SK-N-SH (cell line): Measurements from ENCODE around the gene PLSCR1. TPM values are rescaled to one million over a fixed set of nuclear protein-coding genes. Genes with fewer than 3 reads are reported as not detected.

Source experiments
- CTCF ChIA-PET: fragments of 300-600, 350-600 bp; formaldehyde crosslinking; extraction: SDS; loops from one replicate; lab custom pipeline; 2021; lab: Yijun Ruan, JAX
- POLR2A ChIA-PET: fragments of 350-600 bp; sonication (Branson Sonifier 250); formaldehyde crosslinking; extraction: SDS; loops from one replicate; lab custom pipeline; 2020; ENCODE audit warnings: antibody characterized with exemption, inconsistent platforms; lab: Yijun Ruan, JAX
- DNase-seq: peaks from one replicate; pipeline ENCODE4 v3.0.0; 2012
- H2AFZ ChIP-seq: fragments of 200-600 bp; sonication (generic); 2 replicates; pipeline ENCODE4 v1.8.1; 2016; ENCODE audit warnings: antibody characterized with exemption, mild to moderate bottlenecking, low read depth
- H3F3A ChIP-seq: fragments of 200-600 bp; sonication (generic); replicated peaks from 2 replicates; pipeline ENCODE3; 2016; ENCODE audit warnings: antibody characterized with exemption, mild to moderate bottlenecking; ENCODE audit not compliant: insufficient read depth
- H3K27ac ChIP-seq, 2 experiments: fragments of 200-500 bp in 1 of 2; fragments of 200-600 bp in 1 of 2; sonication (Bioruptor generic) in 1 of 2; sonication (generic), shearing (Covaris generic) in 1 of 2; 2 replicates each; pipeline versions ENCODE4 v1.5.1 to v1.6.1; 2014 to 2016; ENCODE audit warnings: low read depth in 2 of 2, inconsistent platforms in 1 of 2, low read length in 1 of 2, mild to moderate bottlenecking in 1 of 2, mixed read lengths in 1 of 2
- H3K27me3 ChIP-seq: fragments of 200-600 bp; sonication (generic), shearing (Covaris generic); 2 replicates; pipeline ENCODE4 v1.6.1; 2016; ENCODE audit warnings: mixed run types; ENCODE audit not compliant: insufficient read depth
- H3K36me3 ChIP-seq, 2 experiments: fragments of 200-500 bp in 1 of 2; fragments of 200-600 bp in 1 of 2; sonication (Bioruptor generic) in 1 of 2; sonication (generic) in 1 of 2; replicated peaks in 1 of 2; 2 replicates each; pipeline versions ENCODE3 to v1.5.1; 2014 to 2016; ENCODE audit warnings: low read length in 1 of 2, mild to moderate bottlenecking in 1 of 2; ENCODE audit not compliant: insufficient read depth in 2 of 2, control insufficient read depth in 1 of 2
- H3K4me1 ChIP-seq, 2 experiments: fragments of 200-500 bp in 1 of 2; fragments of 200-600 bp in 1 of 2; sonication (Bioruptor generic) in 1 of 2; sonication (generic), shearing (Covaris generic) in 1 of 2; 2 replicates each; pipeline versions ENCODE4 v1.5.1 to v1.6.1; 2014 to 2016; ENCODE audit warnings: low read depth in 1 of 2, low read length in 1 of 2, mixed run types in 1 of 2; ENCODE audit not compliant: insufficient read depth in 2 of 2, control insufficient read depth in 1 of 2
- H3K4me2 ChIP-seq: fragments of 200-600 bp; sonication (generic), shearing (Covaris generic); 2 replicates; pipeline ENCODE4 v1.6.1; 2017; ENCODE audit warnings: mixed run types
- H3K4me3 ChIP-seq, 2 experiments: fragments of 200-500 bp in 1 of 2; fragments of 200-600 bp in 1 of 2; sonication (Bioruptor generic) in 1 of 2; sonication (generic), shearing (Covaris generic) in 1 of 2; 2 replicates each; pipeline versions ENCODE4 v1.5.1 to v1.8.1; 2014 to 2016; ENCODE audit warnings: low read depth in 2 of 2, inconsistent platforms in 1 of 2, low read length in 1 of 2, mild to moderate bottlenecking in 1 of 2, mixed read lengths in 1 of 2, moderate library complexity in 1 of 2
- H3K79me2 ChIP-seq: fragments of 200-600 bp; sonication (generic); 2 replicates; pipeline ENCODE4 v1.8.1; 2017; ENCODE audit warnings: mild to moderate bottlenecking; ENCODE audit not compliant: insufficient read depth
- H3K9ac ChIP-seq: fragments of 200-600 bp; sonication (generic); 2 replicates; pipeline ENCODE4 v1.6.1; 2017; ENCODE audit warnings: mixed run types
- H3K9me2 ChIP-seq: fragments of 200-600 bp; sonication (generic); 2 replicates; pipeline ENCODE4 v1.6.1; 2017; ENCODE audit warnings: mixed run types
- H3K9me3 ChIP-seq: fragments of 200-600 bp; sonication (generic); 2 replicates; pipeline ENCODE4 v1.6.1; 2017; ENCODE audit warnings: mixed run types, mild to moderate bottlenecking, moderate library complexity
- H4K20me1 ChIP-seq: fragments of 200-600 bp; sonication (generic); 2 replicates; pipeline ENCODE4 v1.6.1; 2017; ENCODE audit warnings: mild to moderate bottlenecking, mixed run types; ENCODE audit not compliant: insufficient read depth
- ELF1 ChIP-seq: IDR thresholded peaks from 2 replicates; pipeline ENCODE4 v1.4.0; 2012
- FOXJ3 ChIP-seq: sonication (generic); formaldehyde crosslinking; IDR thresholded peaks from 2 replicates; pipeline ENCODE4 v1.5.1; 2020; ENCODE audit warnings: mild to moderate bottlenecking, missing genetic modification reagents
- FOXM1 ChIP-seq: IDR thresholded peaks from 2 replicates; pipeline ENCODE4 v1.4.0; 2012; ENCODE audit warnings: low read depth, mild to moderate bottlenecking
- GATA2 ChIP-seq: sonication (generic); formaldehyde crosslinking; IDR thresholded peaks from 2 replicates; pipeline ENCODE4 v1.5.0; 2020; ENCODE audit warnings: mild to moderate bottlenecking, missing genetic modification reagents
- MEF2A ChIP-seq: IDR thresholded peaks from 2 replicates; pipeline ENCODE4 v1.4.0; 2012; ENCODE audit warnings: low read depth, borderline replicate concordance
- MXI1 ChIP-seq: IDR thresholded peaks from 2 replicates; pipeline ENCODE4 v1.6.1; 2012; ENCODE audit warnings: mild to moderate bottlenecking, low read depth, low read length, improper control_type of control experiment
- POLR2AphosphoS5 ChIP-seq: IDR thresholded peaks from 2 replicates; pipeline ENCODE4 v1.6.1; 2012; ENCODE audit warnings: low read depth, low read length
- RAD21 ChIP-seq: IDR thresholded peaks from 2 replicates; pipeline ENCODE4 v1.6.1; 2012; ENCODE audit warnings: mild to moderate bottlenecking, low read length
- SMC3 ChIP-seq: IDR thresholded peaks from 2 replicates; pipeline ENCODE4 v1.6.1; 2012; ENCODE audit warnings: low read depth, low read length, improper control_type of control experiment
- TEAD4 ChIP-seq: IDR thresholded peaks from 2 replicates; pipeline ENCODE4 v1.4.0; 2012; ENCODE audit warnings: mild to moderate bottlenecking, borderline replicate concordance; ENCODE audit not compliant: insufficient read depth
- WGBS: methylation state at CpG from one replicate; pipeline ENCODE4 v1.1.6; 2017; ENCODE audit warnings: low lambda C conversion rate; 5-methylcytosine and 5-hydroxymethylcytosine counted together
- polyA plus RNA-seq, 3 experiments: library from polyadenylated mRNA; depleted of rRNA; stranded (reverse); fragments of >200 nt; gene quantifications; 2 replicates each; pipeline ENCODE4 v1.2.3, GENCODE V29; 2012
- TF ChIP-seq, protein P1 (sequence below): IDR thresholded peaks from 2 replicates; pipeline ENCODE4 v1.4.0; 2012; ENCODE audit warnings: low read depth, borderline replicate concordance
- TF ChIP-seq, protein P2 (sequence below): fragments of 150-350 bp; IDR thresholded peaks from 2 replicates; pipeline ENCODE4 v1.6.1; 2016; ENCODE audit warnings: mild to moderate bottlenecking, low read depth, low read length
- TF ChIP-seq, protein P3 (sequence below): fragments of 200-600 bp; sonication (generic); IDR thresholded peaks from 2 replicates; pipeline ENCODE4 v1.6.1; 2017; ENCODE audit warnings: antibody characterized with exemption, mild to moderate bottlenecking, moderate library complexity
- TF ChIP-seq, protein P4 (sequence below): fragments of 150-350 bp; IDR thresholded peaks from 2 replicates; pipeline ENCODE4 v1.6.1; 2017; ENCODE audit warnings: antibody characterized with exemption, low read length, low read depth, borderline replicate concordance
- TF ChIP-seq, protein P5 (sequence below): IDR thresholded peaks from 2 replicates; pipeline ENCODE4; 2012

The PLSCR1 gene
- polyA plus RNA-seq, 1 of the 3 experiments (the other 2 are of a cell fraction) = 10.9 TPM

DNA sequence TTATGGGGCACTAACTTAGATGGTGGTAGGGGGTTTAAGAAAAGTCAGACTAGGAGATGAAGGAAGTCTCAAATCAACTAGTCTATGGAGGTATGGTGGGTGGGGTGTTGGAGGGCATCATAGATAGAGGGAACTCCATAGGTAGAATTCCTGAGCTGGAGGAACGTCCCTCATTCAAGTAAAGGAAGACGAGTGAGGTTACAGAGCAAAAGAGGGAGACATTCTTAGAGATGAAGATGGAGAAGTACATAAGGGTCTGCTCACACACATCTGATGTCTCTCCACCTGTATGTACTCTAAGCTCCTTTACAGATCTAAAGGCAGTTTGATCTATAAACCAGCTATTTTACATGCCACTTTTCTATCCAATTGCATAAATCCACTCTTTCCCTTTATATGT is 1.4 kb downstream of the PLSCR1 start:
- H4K20me1 ChIP-seq = no peaks in the 10 kb centered on the region
- no peaks in the 10 kb centered on the region for H3K36me3 ChIP-seq
- ChIA-PET CTCF (no interaction called here), POLR2A (no interaction called here)
- peak overlapping the region; percentile 91; the same call in 1 of the 2 replicates for H3K4me2 ChIP-seq
- H3K9ac ChIP-seq = no peak overlapping the region
- no peak overlapping the region for H2AFZ ChIP-seq
- no peaks in the 10 kb centered on the region for H3K9me3 ChIP-seq
- peaks cover 2 to 3% of the 10 kb centered on the region in 2 experiments; a peak in 1 of 4 replicates for H3K4me1 ChIP-seq
- WGBS = 68% methylated on average over 2 of the region's 2 CpGs
- no peak for DNase-seq
- no peaks in the 10 kb centered on the region for H3K9me2 ChIP-seq
- peaks cover 6% of the 10 kb centered on the region for H3F3A ChIP-seq
- H3K27ac ChIP-seq = no peak overlapping the region
- H3K27me3 ChIP-seq = no peaks in the 10 kb centered on the region
- H3K79me2 ChIP-seq = no peaks in the 10 kb centered on the region
- no peak for TF ChIP-seq SMC3
- no peak for TF ChIP-seq GATA2 (CRISPR knock-in tag)
- H3K4me3 ChIP-seq = peak overlapping the region in 1 of 2 experiments; percentile 93; a peak in 1 of 4 replicates

DNA sequence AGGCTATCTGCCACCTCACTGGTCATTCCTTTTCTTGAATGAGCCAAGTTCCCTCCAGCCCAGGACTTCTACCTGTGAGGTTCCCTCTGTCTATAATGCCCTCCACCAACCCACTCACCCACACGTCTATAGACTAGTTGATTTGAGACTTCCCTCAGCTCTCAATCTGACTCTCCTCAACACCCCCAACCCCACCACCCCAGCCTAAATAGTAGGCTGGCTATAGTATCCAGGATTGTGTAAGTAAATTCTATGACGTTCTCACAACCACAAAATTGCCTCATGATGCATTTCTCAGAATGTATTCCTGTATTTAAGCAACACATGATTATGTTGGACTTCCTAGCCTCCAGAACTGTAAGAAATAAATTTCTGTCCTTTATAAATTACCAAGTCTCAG is 2.2 kb downstream of the PLSCR1 start:
- no peak overlapping the region for H3K4me2 ChIP-seq
- peaks cover 2 to 3% of the 10 kb centered on the region in 2 experiments; a peak in 1 of 4 replicates for H3K4me1 ChIP-seq
- no peak overlapping the region for H3K27ac ChIP-seq
- TF ChIP-seq, protein P1, sequence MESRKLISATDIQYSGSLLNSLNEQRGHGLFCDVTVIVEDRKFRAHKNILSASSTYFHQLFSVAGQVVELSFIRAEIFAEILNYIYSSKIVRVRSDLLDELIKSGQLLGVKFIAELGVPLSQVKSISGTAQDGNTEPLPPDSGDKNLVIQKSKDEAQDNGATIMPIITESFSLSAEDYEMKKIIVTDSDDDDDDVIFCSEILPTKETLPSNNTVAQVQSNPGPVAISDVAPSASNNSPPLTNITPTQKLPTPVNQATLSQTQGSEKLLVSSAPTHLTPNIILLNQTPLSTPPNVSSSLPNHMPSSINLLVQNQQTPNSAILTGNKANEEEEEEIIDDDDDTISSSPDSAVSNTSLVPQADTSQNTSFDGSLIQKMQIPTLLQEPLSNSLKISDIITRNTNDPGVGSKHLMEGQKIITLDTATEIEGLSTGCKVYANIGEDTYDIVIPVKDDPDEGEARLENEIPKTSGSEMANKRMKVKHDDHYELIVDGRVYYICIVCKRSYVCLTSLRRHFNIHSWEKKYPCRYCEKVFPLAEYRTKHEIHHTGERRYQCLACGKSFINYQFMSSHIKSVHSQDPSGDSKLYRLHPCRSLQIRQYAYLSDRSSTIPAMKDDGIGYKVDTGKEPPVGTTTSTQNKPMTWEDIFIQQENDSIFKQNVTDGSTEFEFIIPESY = no peak
- TF ChIP-seq SMC3 = no peak
- TF ChIP-seq ELF1 = no peak
- TF ChIP-seq RAD21 = no peak
- TF ChIP-seq MEF2A = no peak
- TF ChIP-seq POLR2AphosphoS5 = no peak
- TF ChIP-seq GATA2 (CRISPR knock-in tag) = no peak
- no peak for TF ChIP-seq FOXM1
- TF ChIP-seq, protein P2, sequence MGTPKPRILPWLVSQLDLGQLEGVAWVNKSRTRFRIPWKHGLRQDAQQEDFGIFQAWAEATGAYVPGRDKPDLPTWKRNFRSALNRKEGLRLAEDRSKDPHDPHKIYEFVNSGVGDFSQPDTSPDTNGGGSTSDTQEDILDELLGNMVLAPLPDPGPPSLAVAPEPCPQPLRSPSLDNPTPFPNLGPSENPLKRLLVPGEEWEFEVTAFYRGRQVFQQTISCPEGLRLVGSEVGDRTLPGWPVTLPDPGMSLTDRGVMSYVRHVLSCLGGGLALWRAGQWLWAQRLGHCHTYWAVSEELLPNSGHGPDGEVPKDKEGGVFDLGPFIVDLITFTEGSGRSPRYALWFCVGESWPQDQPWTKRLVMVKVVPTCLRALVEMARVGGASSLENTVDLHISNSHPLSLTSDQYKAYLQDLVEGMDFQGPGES = no peak
- H3K36me3 ChIP-seq = no peaks in the 10 kb centered on the region
- H3K9me2 ChIP-seq = no peaks in the 10 kb centered on the region
- H3K27me3 ChIP-seq = no peaks in the 10 kb centered on the region
- WGBS = 84% methylated on average over 2 of the region's 2 CpGs
- peaks cover 6% of the 10 kb centered on the region for H3F3A ChIP-seq
- CTCF ChIA-PET = no interaction called here
- no peaks in the 10 kb centered on the region for H4K20me1 ChIP-seq
- H3K4me3 ChIP-seq = no peak overlapping the region
- H2AFZ ChIP-seq = no peak overlapping the region
- POLR2A ChIA-PET = no interaction called here
- H3K79me2 ChIP-seq = no peaks in the 10 kb centered on the region
- no peaks in the 10 kb centered on the region for H3K9me3 ChIP-seq
- H3K9ac ChIP-seq = no peak overlapping the region
- no peak for DNase-seq

DNA sequence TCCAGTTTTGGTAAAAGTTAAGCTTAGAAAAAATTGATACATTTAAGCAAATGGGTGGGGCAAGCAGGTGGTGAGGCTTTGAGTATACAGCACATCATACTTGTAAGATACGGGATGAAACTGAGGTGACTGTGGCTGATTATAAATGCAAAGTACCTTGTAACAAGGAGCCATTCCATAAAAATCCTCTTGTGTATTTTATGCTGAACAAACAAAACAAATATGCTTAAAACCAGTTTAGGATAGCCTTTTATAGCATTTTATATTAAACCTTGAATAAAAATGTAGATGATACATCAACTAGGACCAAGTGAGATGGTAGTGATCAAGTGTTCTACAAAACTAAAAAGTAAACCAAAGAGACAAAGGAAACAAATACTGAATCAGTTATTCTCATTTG is 3.4 kb downstream of the PLSCR1 start:
- H3K27ac ChIP-seq = no peak overlapping the region
- H2AFZ ChIP-seq = no peak overlapping the region
- H3K9me2 ChIP-seq = no peaks in the 10 kb centered on the region
- 91% methylated on average over 1 of the region's 1 CpG for WGBS
- no peak overlapping the region for H3K4me2 ChIP-seq
- peaks cover 6% of the 10 kb centered on the region for H3F3A ChIP-seq
- peaks cover 2 to 3% of the 10 kb centered on the region in 2 experiments; a peak in 1 of 4 replicates for H3K4me1 ChIP-seq
- H3K4me3 ChIP-seq = no peak overlapping the region
- ChIA-PET CTCF (no interaction called here), POLR2A (no interaction called here)
- no peaks in the 10 kb centered on the region for H4K20me1 ChIP-seq
- DNase-seq = no peak
- no peak overlapping the region for H3K9ac ChIP-seq
- H3K9me3 ChIP-seq = no peaks in the 10 kb centered on the region
- no peaks in the 10 kb centered on the region for H3K27me3 ChIP-seq
- H3K79me2 ChIP-seq = no peaks in the 10 kb centered on the region
- no peaks in the 10 kb centered on the region for H3K36me3 ChIP-seq
- no peak for TF ChIP-seq SMC3
- no peak for TF ChIP-seq MXI1
- TF ChIP-seq, protein P3, sequence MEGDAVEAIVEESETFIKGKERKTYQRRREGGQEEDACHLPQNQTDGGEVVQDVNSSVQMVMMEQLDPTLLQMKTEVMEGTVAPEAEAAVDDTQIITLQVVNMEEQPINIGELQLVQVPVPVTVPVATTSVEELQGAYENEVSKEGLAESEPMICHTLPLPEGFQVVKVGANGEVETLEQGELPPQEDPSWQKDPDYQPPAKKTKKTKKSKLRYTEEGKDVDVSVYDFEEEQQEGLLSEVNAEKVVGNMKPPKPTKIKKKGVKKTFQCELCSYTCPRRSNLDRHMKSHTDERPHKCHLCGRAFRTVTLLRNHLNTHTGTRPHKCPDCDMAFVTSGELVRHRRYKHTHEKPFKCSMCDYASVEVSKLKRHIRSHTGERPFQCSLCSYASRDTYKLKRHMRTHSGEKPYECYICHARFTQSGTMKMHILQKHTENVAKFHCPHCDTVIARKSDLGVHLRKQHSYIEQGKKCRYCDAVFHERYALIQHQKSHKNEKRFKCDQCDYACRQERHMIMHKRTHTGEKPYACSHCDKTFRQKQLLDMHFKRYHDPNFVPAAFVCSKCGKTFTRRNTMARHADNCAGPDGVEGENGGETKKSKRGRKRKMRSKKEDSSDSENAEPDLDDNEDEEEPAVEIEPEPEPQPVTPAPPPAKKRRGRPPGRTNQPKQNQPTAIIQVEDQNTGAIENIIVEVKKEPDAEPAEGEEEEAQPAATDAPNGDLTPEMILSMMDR = no peak
- TF ChIP-seq, protein P4, sequence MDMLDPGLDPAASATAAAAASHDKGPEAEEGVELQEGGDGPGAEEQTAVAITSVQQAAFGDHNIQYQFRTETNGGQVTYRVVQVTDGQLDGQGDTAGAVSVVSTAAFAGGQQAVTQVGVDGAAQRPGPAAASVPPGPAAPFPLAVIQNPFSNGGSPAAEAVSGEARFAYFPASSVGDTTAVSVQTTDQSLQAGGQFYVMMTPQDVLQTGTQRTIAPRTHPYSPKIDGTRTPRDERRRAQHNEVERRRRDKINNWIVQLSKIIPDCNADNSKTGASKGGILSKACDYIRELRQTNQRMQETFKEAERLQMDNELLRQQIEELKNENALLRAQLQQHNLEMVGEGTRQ = no peak
- no peak for TF ChIP-seq GATA2 (CRISPR knock-in tag)
- TF ChIP-seq, protein P5, sequence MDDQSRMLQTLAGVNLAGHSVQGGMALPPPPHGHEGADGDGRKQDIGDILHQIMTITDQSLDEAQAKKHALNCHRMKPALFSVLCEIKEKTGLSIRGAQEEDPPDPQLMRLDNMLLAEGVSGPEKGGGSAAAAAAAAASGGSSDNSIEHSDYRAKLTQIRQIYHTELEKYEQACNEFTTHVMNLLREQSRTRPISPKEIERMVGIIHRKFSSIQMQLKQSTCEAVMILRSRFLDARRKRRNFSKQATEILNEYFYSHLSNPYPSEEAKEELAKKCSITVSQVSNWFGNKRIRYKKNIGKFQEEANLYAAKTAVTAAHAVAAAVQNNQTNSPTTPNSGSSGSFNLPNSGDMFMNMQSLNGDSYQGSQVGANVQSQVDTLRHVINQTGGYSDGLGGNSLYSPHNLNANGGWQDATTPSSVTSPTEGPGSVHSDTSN = no peak
- no peak for TF ChIP-seq TEAD4
- no peak for TF ChIP-seq ELF1
- TF ChIP-seq FOXM1 = no peak
- TF ChIP-seq FOXJ3 (CRISPR knock-in tag) = no peak
